GM19452 (cell line): ENCODE measurements around the gene KIRREL3.

Experiments
- ATAC-seq: cut with Tn5 transposase; IDR thresholded peaks from one replicate; pipeline ENCODE4 v1.9.1; 2021; ENCODE audit not compliant: unreplicated experiment

KIRREL3 gene

GRCh38 chr11:126519764-126520734, 480.5 kb downstream of the KIRREL3 start:
- ATAC-seq, result no peak

- ATAC-seq, result no peak
Measured at GRCh38 chr11:126518972-126519690, 481.4 kb downstream of the KIRREL3 start.

- ATAC-seq, result no peak
Measured at GRCh38 chr11:126518071-126518971, 482.2 kb downstream of the KIRREL3 start.

- ATAC-seq, result no peak
Measured at GRCh38 chr11:126515501-126515900, 485.1 kb downstream of the KIRREL3 start.

GRCh38 chr11:126514061-126514693, 486.4 kb downstream of the KIRREL3 start:
- no peak for ATAC-seq

- ATAC-seq, result no peak
Measured at GRCh38 chr11:126512741-126513715, 487.5 kb downstream of the KIRREL3 start.

- ATAC-seq, result no peak
Measured at GRCh38 chr11:126512251-126512650, 488.3 kb downstream of the KIRREL3 start.

- ATAC-seq, result no peak
Measured at GRCh38 chr11:126511475-126512115, 489.0 kb downstream of the KIRREL3 start.

GRCh38 chr11:126510621-126511370, 489.8 kb downstream of the KIRREL3 start:
- ATAC-seq, result no peak

GRCh38 chr11:126507646-126508045, 492.9 kb downstream of the KIRREL3 start:
- no peak for ATAC-seq

GRCh38 chr11:126506789-126507188, 493.8 kb downstream of the KIRREL3 start:
- no peak for ATAC-seq

GRCh38 chr11:126502982-126503381, 497.6 kb downstream of the KIRREL3 start:
- ATAC-seq, result no peak

- ATAC-seq, result no peak
Measured at GRCh38 chr11:126502159-126502558, 498.4 kb downstream of the KIRREL3 start.

- ATAC-seq, result no peak
Measured at GRCh38 chr11:126501641-126502040, 498.9 kb downstream of the KIRREL3 start.

GRCh38 chr11:126500981-126501380, 499.6 kb downstream of the KIRREL3 start:
- no peak for ATAC-seq

- ATAC-seq, result no peak
Measured at GRCh38 chr11:126499131-126499752, 501.3 kb downstream of the KIRREL3 start.

GRCh38 chr11:126498281-126498680, 502.3 kb downstream of the KIRREL3 start:
- no peak for ATAC-seq
